ENCODE data around the gene ASIC4. TPM values are rescaled to one million over a fixed set of nuclear protein-coding genes. Genes with fewer than 3 reads are reported as not detected.

Gene ASIC4
- total RNA-seq, 1 experiment from 2014 or later: 0.08 TPM

DNA sequence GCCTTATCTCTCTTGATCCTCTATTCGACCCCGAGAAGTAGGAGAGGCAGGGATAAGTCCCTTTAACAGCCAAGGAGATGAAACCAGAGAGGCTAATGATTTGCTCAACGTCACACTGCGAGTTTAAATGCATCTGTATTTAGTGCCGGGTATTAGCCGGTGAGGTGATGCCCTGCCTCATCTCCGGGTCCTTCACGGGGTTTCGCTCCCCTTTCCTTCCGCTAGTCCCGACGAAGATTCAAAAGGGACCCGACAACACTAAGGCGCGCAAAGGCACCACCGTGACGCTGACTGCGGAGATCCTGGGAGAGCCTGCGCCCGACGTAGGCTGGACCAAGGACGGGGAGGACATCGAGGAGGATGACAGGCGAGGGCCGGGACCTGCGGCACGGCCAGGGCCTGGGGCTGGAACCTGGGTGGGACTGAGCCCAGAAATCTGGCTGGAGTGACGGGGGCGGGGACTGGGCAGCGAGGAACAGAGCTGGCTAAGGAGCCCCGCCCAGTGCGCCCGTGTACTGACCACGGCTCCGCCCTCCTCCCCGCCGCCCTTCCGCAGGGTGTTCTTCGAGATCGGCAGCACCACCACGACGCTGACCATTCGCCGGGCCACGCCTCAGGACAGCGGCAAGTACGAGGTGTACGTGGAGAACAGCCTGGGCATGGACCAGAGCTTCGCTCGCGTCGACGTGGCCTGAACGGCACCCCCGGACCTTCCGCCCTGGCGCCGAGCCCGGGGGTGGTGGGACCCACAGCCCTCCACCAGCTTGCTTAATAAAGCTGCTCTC lies 16.6 kb upstream of the ASIC4 start:
- DNase-seq (ENCODE audit: low spot score): peak; percentile 84

GRCh38 chr2:219498280-219499057 lies 15.8 kb upstream of the ASIC4 start, which contains the start of gene GMPPA:
Gene GMPPA, plus strand, starts transcription at chr2:219498891. Its CDS starts 1,085 bp downstream, at chr2:219499976.
- DNase-seq (ENCODE audit: low spot score): peak; percentile 97

DNA sequence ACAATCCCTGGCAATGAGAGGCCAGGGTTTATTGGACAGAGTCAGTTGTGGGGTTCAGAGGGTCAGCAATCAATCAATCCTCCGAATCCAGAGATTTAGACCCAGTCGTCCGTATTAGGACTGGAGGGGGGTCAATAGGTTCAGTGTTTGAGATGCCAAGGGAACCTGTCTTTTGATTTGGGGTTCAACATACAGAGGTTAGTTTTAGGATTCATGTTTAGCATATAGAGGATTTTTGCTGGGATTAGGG lies 15.3 kb upstream of the ASIC4 start:
- no peak for DNase-seq (ENCODE audit: low spot score)

DNA sequence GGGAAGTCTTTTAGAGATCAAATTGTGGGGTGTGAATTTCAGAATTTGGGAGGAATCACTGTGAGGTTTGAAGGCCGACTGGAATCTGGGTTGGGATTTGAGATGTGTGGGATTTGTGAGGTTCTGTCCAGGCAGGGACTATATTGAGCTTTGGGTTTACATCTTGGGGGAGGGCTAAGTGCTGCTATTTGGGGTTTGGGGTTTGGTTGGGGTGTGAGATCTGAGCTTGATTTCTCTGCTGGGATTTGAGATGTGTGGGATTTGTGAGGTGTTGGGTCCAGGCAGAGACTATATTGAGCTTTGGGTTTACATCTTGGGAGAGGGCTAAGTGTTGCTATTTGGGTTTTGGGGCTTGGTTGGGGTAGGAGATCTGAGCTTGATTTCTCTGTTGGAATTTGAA lies 14.7 kb upstream of the ASIC4 start:
- DNase-seq (ENCODE audit: low spot score): no peak

DNA sequence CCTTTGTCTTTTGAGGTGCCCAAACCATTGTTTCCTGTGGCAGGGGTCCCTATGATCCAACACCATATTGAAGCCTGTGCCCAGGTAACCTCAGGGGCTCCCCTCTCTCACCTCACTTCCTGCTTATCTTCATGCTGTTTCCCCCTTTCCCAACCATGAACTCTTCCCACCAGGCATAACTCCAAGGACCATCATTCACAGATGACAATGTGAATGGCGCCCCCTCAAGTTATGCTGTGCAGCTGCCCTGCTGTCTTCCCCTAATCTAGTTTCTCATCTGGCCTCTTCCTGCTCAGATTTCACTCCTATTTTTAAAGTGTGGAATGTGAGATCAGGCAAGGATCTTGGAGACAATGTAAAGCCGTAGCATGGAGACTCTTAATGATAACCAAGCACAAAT lies 14.1 kb upstream of the ASIC4 start:
- DNase-seq (ENCODE audit: low spot score): no peak

DNA sequence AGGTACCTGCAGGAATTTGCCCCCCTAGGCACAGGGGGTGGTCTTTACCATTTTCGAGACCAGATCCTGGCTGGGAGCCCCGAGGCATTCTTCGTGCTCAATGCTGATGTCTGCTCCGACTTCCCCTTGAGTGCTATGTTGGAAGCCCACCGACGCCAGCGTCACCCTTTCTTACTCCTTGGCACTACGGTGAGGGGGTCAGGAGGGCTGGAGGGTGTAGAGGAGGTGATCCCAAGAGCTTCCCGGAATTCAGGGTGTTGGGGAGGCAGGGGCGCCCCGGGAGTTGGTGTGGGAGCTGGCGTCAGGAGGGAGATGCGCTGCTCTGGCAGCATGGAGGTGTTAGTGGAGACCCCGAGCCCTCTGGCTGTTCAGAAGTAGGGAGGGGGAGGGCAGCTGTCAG lies 12.4 kb upstream of the ASIC4 start:
- DNase-seq (ENCODE audit: low spot score): no peak

DNA sequence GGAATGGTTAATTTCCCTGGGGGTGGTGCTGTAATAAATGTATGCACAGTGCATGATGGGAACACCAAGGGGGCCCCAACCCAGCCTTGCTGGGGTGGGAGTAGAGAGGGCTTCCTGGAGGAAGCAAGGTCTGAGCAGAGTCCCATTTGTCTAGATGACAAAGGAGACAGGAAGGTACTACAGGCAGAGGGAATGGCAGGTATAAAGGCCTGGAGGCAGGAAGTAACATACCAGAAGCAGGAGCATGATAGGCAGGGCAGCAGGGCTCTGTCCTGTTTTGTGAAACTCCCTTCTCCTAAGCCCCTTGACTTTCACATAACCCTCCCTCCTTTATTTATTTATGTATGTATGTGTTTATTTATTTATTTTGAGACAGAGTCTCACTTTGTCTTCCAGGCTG lies 11.7 kb upstream of the ASIC4 start:
- no peak for DNase-seq (ENCODE audit: low spot score)

DNA sequence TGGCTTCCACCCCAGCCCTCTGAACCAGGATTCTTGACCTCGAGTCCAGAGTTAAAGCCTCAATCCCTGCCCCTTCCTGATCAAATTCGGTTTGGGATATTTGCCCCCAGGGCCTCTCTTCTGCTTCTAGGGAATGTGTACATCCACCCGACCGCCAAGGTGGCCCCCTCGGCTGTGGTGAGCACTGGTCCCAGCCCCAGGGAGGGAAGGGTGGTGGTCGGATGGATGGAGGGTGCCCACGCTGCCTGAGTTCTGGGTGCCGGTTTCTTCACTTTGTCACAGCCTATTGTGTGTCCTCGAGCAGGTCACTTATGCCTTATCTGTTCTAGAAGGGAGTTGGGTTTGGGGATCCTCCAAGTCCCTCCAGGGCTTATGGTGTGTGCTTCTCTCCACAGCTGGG lies 8.7 kb upstream of the ASIC4 start:
- DNase-seq (ENCODE audit: low spot score): no peak

- no peak for DNase-seq (ENCODE audit: low spot score)
Measured at GRCh38 chr2:219506153-219506801, 8.0 kb upstream of the ASIC4 start.

DNA sequence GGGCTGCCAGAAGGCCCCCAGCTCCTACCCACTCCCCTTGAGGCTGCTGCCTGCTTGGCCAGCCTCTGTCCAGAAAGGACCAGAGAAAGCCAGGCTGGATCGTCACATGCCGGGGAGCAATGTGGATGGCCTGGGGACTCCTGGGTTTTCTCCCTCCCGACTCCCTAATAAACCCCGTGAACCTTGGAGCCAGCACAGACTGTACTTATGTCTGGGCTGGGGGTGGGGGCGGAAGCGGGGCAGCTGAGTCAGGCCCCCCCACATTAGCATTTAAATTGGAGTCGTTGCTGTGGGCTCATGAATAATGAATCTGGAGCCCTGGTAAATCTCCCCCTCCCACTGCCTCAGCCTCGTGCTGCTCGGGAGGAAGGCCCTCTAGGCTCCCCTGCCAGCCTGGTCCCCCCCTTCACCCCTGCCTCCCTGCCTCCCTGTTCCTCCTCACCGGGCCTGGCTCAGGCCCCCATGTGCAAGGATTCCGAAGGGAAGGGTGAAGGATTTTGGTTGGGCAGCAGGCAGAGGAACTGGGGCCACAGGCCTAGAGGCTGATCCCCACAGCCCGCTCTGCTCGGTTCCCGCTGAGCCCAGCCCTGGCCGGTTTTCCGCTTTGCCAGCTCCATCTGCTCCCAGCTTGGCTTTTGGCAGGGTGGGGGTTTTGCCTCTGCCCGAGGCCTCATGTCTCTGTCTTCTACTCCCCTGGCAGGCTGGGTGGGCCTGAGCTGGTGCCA lies 7.3 kb upstream of the ASIC4 start:
- DNase-seq (ENCODE audit: low spot score): no peak

DNA sequence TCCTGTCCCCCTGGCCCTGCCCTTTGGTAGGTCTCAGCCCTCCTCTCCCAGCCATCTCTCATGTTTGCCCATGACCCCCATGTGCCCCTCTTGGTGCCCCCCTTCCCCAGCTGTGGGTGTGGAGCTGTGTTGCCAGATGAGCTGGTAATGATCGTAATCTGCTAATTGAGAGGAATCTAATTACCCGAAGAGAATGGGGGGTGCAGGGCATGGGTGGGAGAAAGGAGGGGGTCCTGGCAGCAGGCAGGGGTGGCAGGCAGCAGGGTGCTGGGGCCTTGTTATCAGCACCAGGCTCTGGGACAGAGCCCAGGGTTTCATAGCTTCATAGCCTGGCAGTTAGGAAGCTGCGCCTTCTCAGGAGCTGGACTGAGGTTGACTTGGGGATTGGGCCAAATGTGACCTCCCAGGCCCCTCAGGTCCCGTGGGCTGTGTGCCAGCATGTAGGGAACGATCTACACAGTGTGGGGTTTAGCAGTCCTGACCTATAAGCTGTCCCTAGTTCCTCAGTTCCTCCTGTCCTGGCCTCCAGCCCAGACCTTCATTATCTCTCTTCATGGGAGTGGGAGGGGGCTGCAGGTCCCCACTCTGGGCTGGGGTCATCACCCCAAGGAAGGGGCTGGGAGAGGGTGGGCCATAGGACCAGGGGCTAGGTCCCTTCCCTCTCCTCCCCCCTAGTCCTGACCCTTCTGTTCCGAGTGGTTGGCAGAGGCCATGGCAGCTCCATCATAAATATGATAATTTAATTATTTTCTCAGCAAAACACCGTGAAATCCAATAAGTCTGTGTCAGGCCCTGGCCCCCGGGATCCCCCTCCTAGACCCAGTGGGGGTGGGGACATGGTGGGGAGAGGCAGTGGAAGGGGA lies 6.5 kb upstream of the ASIC4 start:
- DNase-seq (ENCODE audit: low spot score): no peak

DNA sequence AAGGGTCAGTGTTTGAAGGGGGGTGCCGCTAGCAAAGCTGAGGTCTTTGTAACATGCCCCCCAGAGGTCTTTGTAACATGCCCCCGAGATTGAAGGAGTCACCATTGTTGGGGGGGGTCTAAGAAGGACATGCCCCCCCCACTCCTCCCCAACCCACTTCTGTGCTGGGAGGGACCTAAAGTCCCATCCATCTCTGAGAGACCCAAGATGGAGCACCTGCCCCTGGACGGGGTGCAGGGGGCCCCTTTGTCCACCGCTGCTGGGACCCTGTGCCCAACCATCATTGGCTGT lies 5.9 kb upstream of the ASIC4 start:
- no peak for DNase-seq (ENCODE audit: low spot score)

- no peak for DNase-seq (ENCODE audit: low spot score)
Measured at GRCh38 chr2:219508971-219509779, 5.1 kb upstream of the ASIC4 start.

DNA sequence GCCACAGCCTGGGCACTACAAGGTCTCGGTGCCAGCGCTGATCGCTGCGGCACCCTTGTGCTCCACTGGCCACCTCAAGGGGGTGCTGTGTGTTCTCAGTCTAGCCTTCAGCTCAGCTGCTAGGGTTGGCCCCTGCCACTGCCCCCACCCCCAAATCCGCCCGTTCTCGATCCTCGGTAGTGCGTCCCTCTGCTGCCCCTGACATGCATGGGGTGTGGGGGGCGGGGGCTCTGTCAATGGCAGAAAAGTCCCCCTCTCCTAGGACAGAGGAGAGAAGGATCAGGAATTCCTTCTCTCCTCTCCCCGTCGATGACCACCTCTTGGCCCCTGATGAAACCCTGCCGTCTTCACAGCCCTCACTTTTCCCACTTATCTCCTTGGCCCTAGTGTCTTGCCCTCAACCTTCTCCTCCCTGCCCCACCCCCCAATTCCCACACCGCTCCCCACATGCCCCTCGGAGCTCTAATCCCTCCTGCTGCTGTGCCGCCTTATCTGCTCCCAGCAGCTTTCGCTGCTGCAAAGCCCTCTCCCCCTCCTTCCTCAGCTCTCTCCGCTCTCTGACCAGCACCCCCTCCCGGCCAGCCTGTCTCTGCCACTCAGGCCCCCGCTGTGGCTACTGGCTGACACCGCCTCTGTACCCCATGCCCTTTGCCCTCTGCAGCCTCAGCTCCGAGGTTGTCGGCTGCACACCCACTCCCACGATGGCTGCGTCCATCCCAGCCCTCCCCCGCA lies 4.3 kb upstream of the ASIC4 start:
- DNase-seq (ENCODE audit: low spot score): peak; percentile 49

GRCh38 chr2:219510512-219511135 lies 3.7 kb upstream of the ASIC4 start:
- no peak for DNase-seq (ENCODE audit: low spot score)

GRCh38 chr2:219511547-219512325 lies 2.5 kb upstream of the ASIC4 start:
- no peak for DNase-seq (ENCODE audit: low spot score)

DNA sequence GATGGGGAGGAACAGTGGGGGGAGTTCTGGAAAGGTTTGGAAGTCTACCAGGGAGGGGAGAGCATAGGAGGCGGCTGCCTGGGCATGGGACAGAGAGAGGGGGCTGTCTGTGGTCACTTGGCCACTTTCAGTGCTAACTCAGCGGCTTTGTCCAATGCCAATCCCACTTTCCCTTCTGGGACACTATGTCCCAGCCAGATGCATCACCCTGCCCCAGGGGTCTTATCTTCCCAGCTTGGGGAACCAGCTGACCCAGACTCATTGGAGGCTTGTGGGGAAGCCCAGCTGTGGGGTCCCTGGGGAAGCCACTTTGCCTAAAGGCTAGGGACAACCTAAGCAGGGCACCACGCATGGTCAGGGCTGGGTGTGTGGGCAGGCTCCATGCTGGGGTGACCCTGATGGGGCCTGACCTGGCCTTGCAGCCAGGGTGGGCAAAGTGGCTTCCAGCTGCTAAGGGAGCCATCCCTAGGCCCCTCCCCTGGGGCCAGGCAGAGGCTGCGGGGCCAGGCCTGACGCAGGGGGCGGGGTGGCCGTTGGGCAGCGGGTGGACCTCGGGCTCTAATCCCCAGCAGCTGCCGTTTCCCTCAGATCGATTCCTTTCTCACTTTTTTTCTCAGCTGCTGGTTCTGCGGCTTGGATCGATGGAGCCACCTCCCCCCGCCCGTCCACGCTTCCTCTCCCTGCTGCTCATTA lies 1.6 kb upstream of the ASIC4 start:
- DNase-seq (ENCODE audit: low spot score): no peak

DNA sequence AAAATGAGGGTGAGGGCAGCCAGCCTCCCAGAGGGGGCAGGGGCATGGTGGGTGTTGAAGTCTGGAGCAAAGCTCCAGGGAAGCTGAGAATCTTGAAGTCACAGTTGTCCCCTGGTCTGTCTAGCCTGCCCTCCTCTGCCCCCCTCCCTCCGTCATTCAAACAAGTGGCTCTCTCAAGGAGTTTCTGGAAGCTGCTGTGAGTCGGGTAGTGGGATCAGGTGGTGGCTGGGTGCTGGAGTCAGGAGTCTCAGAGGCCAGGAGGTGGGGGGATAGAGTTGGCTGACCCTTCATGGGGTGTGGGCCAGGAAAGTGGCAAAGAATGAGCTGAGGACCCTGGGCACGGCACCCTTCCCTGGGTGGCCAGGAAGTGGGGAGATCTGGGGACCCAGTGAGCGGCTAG lies 495 bp upstream of the ASIC4 start:
- no peak for DNase-seq (ENCODE audit: low spot score)

Data from HT-29 (cell line).